GM18873 (cell line): Measurements from ENCODE around the gene TF.

Source experiments
- ATAC-seq: cut with Tn5 transposase; IDR thresholded peaks from one replicate; pipeline ENCODE4 v1.9.1; 2021; ENCODE audit warnings: mild to moderate bottlenecking, moderate library complexity, moderate number of reproducible peaks; ENCODE audit not compliant: unreplicated experiment, low FRiP score

Gene TF

DNA sequence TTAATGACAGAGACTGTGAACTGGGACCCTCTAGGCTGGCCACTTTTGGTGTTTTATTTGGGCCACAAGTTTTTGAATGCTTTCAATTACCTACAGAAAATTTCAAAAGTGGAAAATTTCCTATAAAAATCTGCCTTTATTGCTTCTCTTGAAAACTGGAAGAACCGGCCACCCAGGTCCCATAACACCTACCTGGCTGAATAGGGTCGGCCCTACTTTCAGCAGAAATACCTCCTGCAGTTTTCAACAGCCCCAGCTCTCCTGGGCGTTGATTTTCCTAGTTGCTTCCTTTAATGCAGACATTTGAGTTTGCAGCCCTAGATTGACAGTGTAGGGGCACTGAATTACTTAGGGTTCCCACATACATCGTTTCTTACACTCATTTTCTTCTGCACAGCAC is 58.7 kb downstream of the TF start:
- ATAC-seq: no peak

DNA sequence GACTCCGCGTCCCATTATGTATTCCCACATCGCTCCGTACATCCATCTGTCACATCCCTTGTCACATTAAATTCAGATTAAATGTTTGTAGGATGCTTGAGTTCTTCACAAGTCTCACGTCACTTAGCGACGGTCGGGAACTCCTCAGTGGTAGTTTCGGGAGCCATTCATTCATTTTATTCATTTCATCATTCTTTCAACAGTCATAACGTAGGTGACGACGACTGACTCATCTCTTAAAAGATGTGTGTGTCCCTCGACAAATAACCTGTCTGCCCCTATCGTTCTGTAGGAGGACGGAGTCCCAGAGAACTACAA is 59.1 kb downstream of the TF start:
- no peak for ATAC-seq

DNA sequence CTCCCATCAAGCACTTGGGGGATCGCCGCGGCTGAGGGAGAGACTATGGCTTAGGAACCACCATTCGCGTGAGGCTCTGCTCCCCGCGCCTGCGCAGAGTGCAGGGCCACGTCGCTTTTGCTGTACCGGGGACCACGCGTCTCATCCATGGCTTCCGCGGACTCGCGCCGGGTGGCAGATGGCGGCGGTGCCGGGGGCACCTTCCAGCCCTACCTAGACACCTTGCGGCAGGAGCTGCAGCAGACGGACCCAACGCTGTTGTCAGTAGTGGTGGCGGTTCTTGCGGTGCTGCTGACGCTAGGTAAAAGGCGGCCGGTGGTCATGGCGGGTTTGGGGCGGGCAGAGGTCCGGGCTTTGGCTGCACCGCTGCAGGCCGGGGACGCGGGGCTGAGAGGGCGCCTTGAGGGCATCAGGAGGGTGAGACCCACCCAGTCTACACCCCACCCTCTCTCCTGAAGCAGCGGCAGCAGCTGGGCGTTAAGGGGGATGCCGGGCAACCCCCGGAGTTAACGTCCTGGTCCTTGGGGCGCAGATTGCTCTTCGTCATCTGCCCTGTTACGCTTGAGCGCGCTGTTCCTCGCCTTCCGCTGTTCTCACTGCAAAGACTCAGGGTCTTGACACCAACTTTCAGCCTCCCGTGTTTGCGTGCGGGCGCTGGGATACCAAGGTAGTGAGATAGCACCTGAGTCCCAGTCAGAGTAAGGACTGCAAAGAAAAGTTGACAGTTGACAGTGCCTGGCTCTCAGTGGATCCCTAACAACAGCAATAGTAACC is 59.7 kb downstream of the TF start, which contains the start of gene SRPRB:
Gene SRPRB, plus strand, starts transcription at position 114 of the 774 bp plus-strand sequence. Its CDS starts 34 bp downstream, at position 148.
- ATAC-seq: peak; percentile 97

GRCh38 chr3:133812872-133813271 is 66.7 kb downstream of the TF start:
- no peak for ATAC-seq

- no peak for ATAC-seq
Observed at GRCh38 chr3:133815386-133815785, 69.2 kb downstream of the TF start.

DNA sequence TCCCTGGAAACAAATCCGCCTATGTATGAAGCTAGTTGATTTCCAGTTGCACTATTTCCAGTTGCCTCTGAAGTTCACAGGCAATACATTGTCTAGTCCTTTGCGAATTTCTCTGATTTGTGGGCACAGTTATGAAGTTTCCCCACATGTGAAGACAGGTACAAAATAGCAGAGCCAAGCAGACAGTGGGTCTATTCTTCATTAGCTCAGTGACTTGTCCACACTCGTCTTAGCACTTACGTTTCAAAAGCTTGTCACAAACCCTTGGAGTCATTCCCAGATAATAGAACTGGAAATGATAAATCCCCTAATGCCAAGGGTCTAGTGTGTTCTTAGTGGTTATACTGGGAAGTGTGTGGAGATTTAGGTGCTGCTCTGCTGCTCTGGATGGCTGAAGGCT is 73.9 kb downstream of the TF start:
- ATAC-seq: no peak

GRCh38 chr3:133820889-133821675 is 74.9 kb downstream of the TF start:
- no peak for ATAC-seq

- no peak for ATAC-seq
Observed at GRCh38 chr3:133821767-133822638, 75.8 kb downstream of the TF start.

GRCh38 chr3:133824961-133825485 is 78.8 kb downstream of the TF start:
- no peak for ATAC-seq

DNA sequence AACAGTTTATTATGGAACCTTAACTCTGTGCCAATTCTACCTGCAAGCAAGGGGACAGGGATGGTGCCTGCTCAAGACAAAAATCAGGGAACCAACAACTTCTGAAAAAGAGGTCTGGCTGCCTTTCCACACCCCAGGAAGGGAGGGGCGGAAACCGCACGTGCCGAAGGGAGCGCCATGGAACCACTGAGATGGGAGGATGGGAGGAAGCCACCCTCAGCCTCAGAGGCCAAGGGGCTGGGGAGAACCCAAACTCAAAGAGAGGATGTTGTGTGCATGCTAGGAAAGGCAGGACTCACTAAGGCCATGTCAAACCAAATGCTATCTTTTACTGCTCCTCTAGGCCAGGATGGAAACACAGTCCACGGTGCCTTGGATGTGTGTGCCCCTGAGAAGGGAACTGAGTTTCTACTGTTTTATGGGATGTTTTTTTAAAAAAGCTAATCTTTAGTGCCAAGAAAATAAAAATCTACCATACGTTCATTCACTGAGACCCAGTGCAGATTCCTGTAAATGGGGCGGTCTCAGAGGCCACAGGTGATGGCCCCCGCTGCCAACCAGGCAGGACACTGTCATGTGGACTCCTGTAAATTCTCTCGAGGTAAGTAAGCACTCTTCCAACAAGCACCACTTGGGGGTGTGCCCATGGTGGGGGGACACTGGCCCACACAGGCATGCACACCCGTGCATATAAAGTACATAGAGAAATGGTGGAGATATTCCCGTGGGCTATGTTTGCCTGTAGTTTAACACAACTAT is 80.0 kb downstream of the TF start:
- ATAC-seq: no peak

GRCh38 chr3:133827136-133827535 is 80.9 kb downstream of the TF start:
- ATAC-seq: no peak

- ATAC-seq: no peak
Observed at GRCh38 chr3:133827684-133828083, 81.5 kb downstream of the TF start.

- ATAC-seq: no peak
Observed at GRCh38 chr3:133828576-133829309, 82.5 kb downstream of the TF start.

DNA sequence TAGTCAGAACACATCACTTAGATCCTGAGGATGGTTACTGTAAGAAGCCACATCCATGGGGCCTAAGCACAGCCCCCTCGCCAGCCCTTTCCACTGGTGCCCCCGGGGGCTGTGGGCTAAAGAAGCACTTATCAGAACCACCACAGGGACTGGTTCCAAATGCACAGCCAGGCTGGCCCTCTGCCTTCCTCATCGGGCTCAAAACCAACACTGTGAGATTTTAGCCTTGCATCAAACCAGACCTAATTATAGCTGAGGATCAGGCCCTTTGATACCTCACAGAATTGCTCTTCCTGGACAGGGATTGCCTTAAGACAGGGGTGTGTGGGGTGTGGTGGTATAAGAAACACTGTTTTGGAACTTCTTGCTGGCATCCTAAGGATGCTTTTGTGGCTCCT is 83.1 kb downstream of the TF start:
- ATAC-seq: no peak

GRCh38 chr3:133830071-133830470 is 83.9 kb downstream of the TF start:
- ATAC-seq: no peak

DNA sequence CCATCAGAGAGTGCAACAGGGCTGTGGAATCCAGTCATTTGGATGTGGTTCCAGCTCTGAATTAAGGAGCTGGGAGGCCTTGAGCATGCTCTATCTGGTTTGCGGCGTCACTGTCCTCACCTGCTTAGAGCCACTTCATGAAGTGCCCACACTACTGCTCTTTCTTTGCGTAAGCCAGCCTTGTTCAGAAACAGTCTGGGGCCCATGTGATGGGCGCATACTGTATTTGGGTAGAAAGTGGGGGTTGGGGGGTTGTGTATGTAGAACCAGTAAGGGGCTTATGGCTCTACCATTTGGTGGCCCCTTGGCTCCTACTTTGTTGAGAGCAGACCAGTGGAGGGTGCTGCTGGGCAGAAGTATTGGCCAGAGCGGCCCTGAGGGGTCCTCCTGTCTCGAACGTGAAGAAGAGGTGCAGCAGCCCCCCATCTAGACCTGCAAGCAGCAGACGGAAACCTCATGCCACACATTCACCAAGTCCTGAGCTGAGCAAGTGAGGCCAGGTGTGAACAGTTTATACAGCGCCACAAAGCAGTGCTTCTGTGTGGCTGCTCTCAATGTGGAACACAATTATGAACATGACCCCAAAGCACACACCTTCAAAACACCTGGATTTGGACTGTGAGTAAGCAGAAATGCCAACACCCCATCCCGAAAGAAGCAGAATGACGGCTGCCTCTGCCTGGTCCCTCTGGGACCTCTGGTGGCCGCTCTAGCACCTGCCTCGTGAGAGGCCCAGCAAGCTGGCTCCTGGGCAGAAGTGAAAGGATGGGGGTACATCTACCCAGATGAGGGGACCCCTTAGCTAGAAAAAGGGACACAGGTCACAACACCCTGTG is 86.0 kb downstream of the TF start:
- no peak for ATAC-seq

DNA sequence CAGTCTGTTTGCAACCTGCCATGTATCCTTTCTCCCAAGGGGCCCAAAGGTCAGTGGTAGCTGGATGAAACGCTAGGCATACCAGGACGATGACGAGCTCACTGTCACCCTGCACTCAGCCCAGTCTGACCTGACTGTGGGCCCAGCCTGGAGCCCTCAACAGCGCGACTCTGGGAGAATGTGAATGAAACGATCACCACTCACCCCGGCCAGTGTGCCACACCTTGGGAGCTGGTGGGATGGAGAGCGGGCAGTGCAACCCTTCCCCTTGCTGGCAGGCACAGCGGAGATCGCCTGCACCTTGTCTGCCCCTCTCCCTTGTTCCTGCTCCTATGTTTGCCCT is 86.6 kb downstream of the TF start:
- no peak for ATAC-seq

DNA sequence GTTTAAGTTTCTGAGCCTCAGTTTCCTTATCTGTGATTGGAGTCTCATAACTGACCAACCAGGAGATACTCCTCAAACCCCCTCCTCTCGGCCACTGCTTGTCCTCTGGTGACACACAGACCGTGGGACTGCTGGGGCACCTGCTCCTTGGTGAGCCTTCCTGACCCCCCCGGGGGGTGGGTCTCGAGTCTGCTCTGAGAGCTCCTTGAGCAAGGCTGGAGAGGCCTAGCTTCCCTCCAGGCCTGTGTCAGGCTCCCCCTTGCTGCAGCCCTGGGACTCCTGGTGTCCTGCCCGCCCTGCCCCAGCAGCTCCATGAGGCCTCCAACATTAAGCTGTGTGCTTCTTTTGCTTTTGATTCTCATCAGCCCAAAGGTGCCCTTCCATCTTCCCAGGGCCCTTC is 87.1 kb downstream of the TF start:
- ATAC-seq: no peak
